Endothelial cell of umbilical vein (primary cell): ENCODE measurements around the gene GGT6. TPM values are rescaled to one million over a fixed set of nuclear protein-coding genes. Genes with fewer than 3 reads are reported as not detected.

ENCODE experiments used
- BruUV-seq: library from RNA; stranded (reverse); fragments of 400-500 nt; replicated peaks from 2 replicates; lab custom pipeline; 2021; lab: Mats Ljungman, UMichigan
- CTCF ChIA-PET: fragments of 300-600, 350-600 bp; sonication (Branson Sonifier 250); formaldehyde crosslinking; loops from one replicate; lab custom pipeline; 2021; ENCODE audit warnings: antibody characterized with exemption, inconsistent platforms; lab: Charles Lee
- POLR2A ChIA-PET: fragments of 300-600, 350-600 bp; sonication (Branson Sonifier 250); formaldehyde crosslinking; loops from one replicate; lab custom pipeline; 2021; ENCODE audit warnings: antibody characterized with exemption, inconsistent platforms; lab: Charles Lee
- DNase-seq: peaks from one replicate; pipeline ENCODE4 v3.0.0-alpha.2; 2011; ENCODE audit warnings: low read depth, low spot score
- FAIRE-seq: peaks from 2 replicates; lab custom pipeline; 2011; peaks lifted over from hg19 to GRCh38; lab: Jason Lieb, UNC
- H2AFZ ChIP-seq: 2 replicates; pipeline ENCODE4 v1.6.0; 2012; ENCODE audit warnings: low read depth, low read length, control low read depth, inconsistent platforms
- H3K27ac ChIP-seq: 2 replicates; pipeline ENCODE4 v1.5.1; 2011; ENCODE audit warnings: low read depth, mild to moderate bottlenecking, control low read depth, low read length, moderate library complexity; ENCODE audit not compliant: insufficient read depth
- H3K27me3 ChIP-seq, 2 experiments: 2 replicates each; pipeline versions ENCODE4 v1.6.0 to v1.6.1; 2011; ENCODE audit warnings: low read length in 2 of 2, mixed read lengths in 1 of 2; ENCODE audit not compliant: control insufficient read depth in 2 of 2, insufficient read depth in 2 of 2
- H3K36me3 ChIP-seq, 2 experiments: 2 replicates in 1 of 2; 3 replicates in 1 of 2; pipeline ENCODE4 v1.5.1; 2011; ENCODE audit warnings: low read length in 2 of 2, mild to moderate bottlenecking in 1 of 2, moderate library complexity in 1 of 2; ENCODE audit not compliant: control insufficient read depth in 2 of 2, insufficient read depth in 2 of 2; ENCODE audit errors: extremely low read depth in 1 of 2
- H3K4me1 ChIP-seq: 3 replicates; pipeline ENCODE4 v1.5.1; 2011; ENCODE audit warnings: mild to moderate bottlenecking, low read length; ENCODE audit not compliant: control insufficient read depth, insufficient read depth; ENCODE audit errors: extremely low read depth
- H3K4me2 ChIP-seq: 2 replicates; pipeline ENCODE4 v1.6.1; 2011; ENCODE audit warnings: low read length, control low read depth, mixed read lengths; ENCODE audit not compliant: insufficient read depth
- H3K4me3 ChIP-seq, 3 experiments: fragments of 200-600 bp in 1 of 3; sonication (generic), shearing (Covaris generic) in 1 of 3; replicated peaks in 1 of 3; 2 replicates each; pipeline ENCODE4 v1.5.1; 2011 to 2016; ENCODE audit warnings: control low read depth in 3 of 3, low read length in 3 of 3, mild to moderate bottlenecking in 2 of 3, inconsistent platforms in 1 of 3, low read depth in 1 of 3, moderate library complexity in 1 of 3; ENCODE audit not compliant: insufficient read depth in 1 of 3
- H3K79me2 ChIP-seq: 2 replicates; pipeline ENCODE4 v1.6.0; 2012; ENCODE audit warnings: low read length, inconsistent platforms; ENCODE audit not compliant: control insufficient read depth, insufficient read depth
- H3K9ac ChIP-seq: replicated peaks from 2 replicates; pipeline ENCODE3; 2011; ENCODE audit warnings: low read length, control low read depth; ENCODE audit not compliant: insufficient read depth; ENCODE audit errors: extremely low read depth
- H3K9me1 ChIP-seq: replicated peaks from 3 replicates; pipeline ENCODE4 v1.6.0; 2011; ENCODE audit warnings: mild to moderate bottlenecking, low read length; ENCODE audit not compliant: control insufficient read depth, insufficient read depth; ENCODE audit errors: extremely low read depth
- H3K9me3 ChIP-seq: replicated peaks from 2 replicates; pipeline ENCODE4 v1.5.1; 2012; ENCODE audit warnings: low read length, inconsistent platforms; ENCODE audit not compliant: control insufficient read depth, insufficient read depth
- H4K20me1 ChIP-seq: replicated peaks from 2 replicates; pipeline ENCODE3; 2011; ENCODE audit warnings: mild to moderate bottlenecking, low read length; ENCODE audit not compliant: control insufficient read depth, insufficient read depth; ENCODE audit errors: extremely low read depth
- CTCF ChIP-seq, 2 donors: IDR thresholded peaks; 1 replicate in 1 of 2; 2 replicates in 1 of 2; pipeline ENCODE4 v1.5.1; 2011; ENCODE audit warnings: low read length in 2 of 2, mild to moderate bottlenecking in 2 of 2, moderate library complexity in 2 of 2, control low read depth in 1 of 2, inconsistent platforms in 1 of 2, low read depth in 1 of 2; ENCODE audit not compliant: insufficient read depth in 1 of 2; ENCODE audit errors: extremely low read depth in 1 of 2
- EZH2 ChIP-seq: IDR thresholded peaks from 2 replicates; pipeline ENCODE4 v1.6.1; 2012; ENCODE audit warnings: borderline replicate concordance, low read depth, mild to moderate bottlenecking, moderate library complexity, low read length, inconsistent platforms; ENCODE audit not compliant: severe bottlenecking
- FOS ChIP-seq: IDR thresholded peaks from 2 replicates; pipeline ENCODE4 v1.6.1; 2011; ENCODE audit warnings: mild to moderate bottlenecking, low read length, moderate library complexity, borderline replicate concordance; ENCODE audit not compliant: insufficient read depth
- GATA2 ChIP-seq: IDR thresholded peaks from 2 replicates; pipeline ENCODE4 v1.7.0; 2011; ENCODE audit warnings: low read depth, mild to moderate bottlenecking, moderate library complexity, mixed read lengths, low read length; ENCODE audit not compliant: insufficient read length, insufficient read depth
- JUN ChIP-seq: IDR thresholded peaks from 2 replicates; pipeline ENCODE4 v1.6.1; 2011; ENCODE audit warnings: borderline replicate concordance, low read depth; ENCODE audit not compliant: insufficient read length, insufficient read depth
- MAX ChIP-seq: IDR thresholded peaks from 2 replicates; pipeline ENCODE4 v1.6.1; 2011; ENCODE audit not compliant: insufficient read depth, insufficient read length
- MYC ChIP-seq: IDR thresholded peaks from one replicate; pipeline ENCODE4 v1.6.1; 2011; ENCODE audit warnings: mild to moderate bottlenecking, low read depth, low read length
- POLR2A ChIP-seq: IDR thresholded peaks from 2 replicates; pipeline ENCODE4 v1.6.1; 2012; ENCODE audit warnings: low read depth, mild to moderate bottlenecking, control low read depth, low read length
- POLR2AphosphoS5 ChIP-seq: IDR thresholded peaks from 2 replicates; pipeline ENCODE4 v1.6.1; 2012; ENCODE audit warnings: low read depth, mild to moderate bottlenecking, control low read depth, low read length, moderate library complexity; ENCODE audit not compliant: insufficient read depth
- dilution Hi-C: fragments of 300-500 bp; cut with MboI; formaldehyde crosslinking; loops from one replicate; pipeline ENCODE4 v1.15.0; 2019; ENCODE audit warnings: low sequenced_read_pairs; ENCODE audit not compliant: extremely low pct_ligation_motif_present
- intact Hi-C: fragments of 100-400 bp; cut with micrococcal nuclease; formaldehyde crosslinking; loops from one replicate; pipeline ENCODE4 v1.10.0; 2022
- polyA plus RNA-seq, 4 experiments: library from polyadenylated mRNA; depleted of rRNA in 3 of 4; stranded (reverse) in 3 of 4; unstranded in 1 of 4; fragments of >200 nt; gene quantifications; 2 replicates each; pipeline versions ENCODE4 v1.2.1 to v1.2.3, GENCODE V29; 2011 to 2012; ENCODE audit warnings: missing spikeins in 1 of 4
- total RNA-seq: library from RNA; stranded (reverse); gene quantifications from 2 replicates; pipeline ENCODE4 v1.2.3, GENCODE V29; 2021

GGT6 gene
- total and polyA plus RNA-seq, 2 donors (not counting 3 experiments of a cell fraction or from before 2014, with no cell fraction given): not detected

- Histone ChIP-seq H3K27ac (no peak overlapping the region), H3K27me3 (no peaks in the 10 kb centered on the region), H4K20me1 (no peaks in the 10 kb centered on the region), H3K9me3 (no peaks in the 10 kb centered on the region), H3K9me1 (no peaks in the 10 kb centered on the region), H3K9ac (no peak overlapping the region), H3K4me3 (no peak overlapping the region), H3K4me2 (no peak overlapping the region), H2AFZ (no peak overlapping the region), H3K79me2 (no peaks in the 10 kb centered on the region), H3K4me1 (peaks cover 10% of the 10 kb centered on the region), H3K36me3 (peaks cover 0 to 19% of the 10 kb centered on the region in 2 experiments)
- CTCF ChIA-PET: interaction anchor here (2.1 kb wide), 1 partner anchor 10 kb away, joined by 6 read pairs; no protein-coding TSS in a partner anchor
- POLR2A ChIA-PET: no interaction called here
- DNase-seq: no peak
- no peak for FAIRE-seq
- no TSS peak for BruUV-seq
- intact Hi-C loops (no loop called here), dilution Hi-C loops (no loop called here)
- TF ChIP-seq MYC: no peak
- TF ChIP-seq MAX: no peak
- no peak for TF ChIP-seq EZH2
- no peak for TF ChIP-seq GATA2
- no peak for TF ChIP-seq FOS
Measured at GRCh38 chr17:4514206-4514605, 46.2 kb downstream of the GGT6 start.

GRCh38 chr17:4513113-4514032 is 47.0 kb downstream of the GGT6 start:
- Histone ChIP-seq H3K27ac (no peak overlapping the region), H3K4me1 (peaks cover 7% of the 10 kb centered on the region), H3K4me3 (no peak overlapping the region), H3K4me2 (no peak overlapping the region), H4K20me1 (no peaks in the 10 kb centered on the region), H3K36me3 (peaks cover 0 to 19% of the 10 kb centered on the region in 2 experiments), H3K27me3 (no peaks in the 10 kb centered on the region), H3K9me1 (no peaks in the 10 kb centered on the region), H3K79me2 (peaks cover 1% of the 10 kb centered on the region), H2AFZ (no peak overlapping the region), H3K9ac (no peak overlapping the region), H3K9me3 (no peaks in the 10 kb centered on the region)
- no TSS peak for BruUV-seq
- dilution Hi-C loops (no loop called here), intact Hi-C loops (no loop called here)
- DNase-seq (no peak), FAIRE-seq (no peak)
- ChIA-PET CTCF (interaction anchor here (2.1 kb wide), 1 partner anchor 9 kb away, joined by 6 read pairs; no protein-coding TSS in a partner anchor), POLR2A (no interaction called here)
- no peak for TF ChIP-seq EZH2
- no peak for TF ChIP-seq GATA2
- TF ChIP-seq POLR2AphosphoS5: no peak
- no peak for TF ChIP-seq FOS
- TF ChIP-seq MAX: no peak
- TF ChIP-seq POLR2A: no peak
- TF ChIP-seq CTCF (IDR thresholded peaks at IDR 0.05; ENCODE audit: extremely low read depth in 1 of 2, insufficient read depth in 1 of 2, low read depth in 1 of 2, low read length in 2 of 2): no peak
- no peak for TF ChIP-seq JUN
- no peak for TF ChIP-seq MYC
